ENCODE results near the gene SLC39A10. TPM values are rescaled to one million over a fixed set of nuclear protein-coding genes. Genes with fewer than 3 reads are reported as not detected.
A peak's percentile ranks its signal among the peaks of the same experiment; 100 is the strongest.
"Not testable (repeated sequence)": the region's sequence is repeated elsewhere in the genome, so short reads cannot be mapped to it uniquely, and the experiment has no call there.

The SLC39A10 gene
- total RNA-seq, 1 experiment from 2014 or later: 112 TPM

DNA sequence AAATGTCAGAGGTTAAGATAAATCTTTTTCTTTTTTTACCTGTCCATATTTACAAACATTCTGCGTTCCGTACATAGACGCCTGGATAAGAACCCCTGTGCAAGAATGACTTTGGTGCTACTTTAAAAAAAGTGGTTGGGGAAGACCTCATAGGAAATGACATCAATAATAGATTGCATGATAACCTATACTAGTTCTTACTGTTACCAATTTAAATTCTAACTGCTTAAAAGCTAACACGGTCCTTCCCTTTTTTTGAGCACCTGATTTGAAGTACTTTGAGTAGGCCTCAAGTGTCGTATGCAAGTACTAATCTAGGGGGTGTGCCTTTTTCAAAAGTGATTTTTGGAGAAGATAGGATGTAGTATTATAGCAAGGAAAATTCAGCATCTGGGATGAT is 2.1 kb downstream of the SLC39A10 start:
- Histone ChIP-seq H3K9me2 (replicated peaks; ENCODE audit: insufficient read depth, low read length) (no peaks in the 10 kb centered on the region), H2AFZ (ENCODE audit: low read length) (no peak overlapping the region), H3K9me3 (ENCODE audit: low read length) (no peaks in the 10 kb centered on the region), H4K20me1 (ENCODE audit: insufficient read depth, low read depth, low read length) (no peaks in the 10 kb centered on the region), H3K4me3 (ENCODE audit: low read length) (peak overlapping the region; percentile 80), H3K27ac (ENCODE audit: low read length) (peak overlapping the region; percentile 98), H3K36me3 (ENCODE audit: insufficient read depth, low read length) (peaks cover 16% of the 10 kb centered on the region), H3K4me1 (ENCODE audit: low read length) (peaks cover 79% of the 10 kb centered on the region), H3K4me2 (ENCODE audit: low read depth, low read length, poor library complexity, severe bottlenecking) (peak overlapping the region; percentile 88), H3K9ac (ENCODE audit: low read length) (peak overlapping the region; percentile 99), H3K79me2 (ENCODE audit: low read length) (peaks cover 50% of the 10 kb centered on the region), H3K27me3 (ENCODE audit: low read length) (no peaks in the 10 kb centered on the region)
- DNase-seq: peak; percentile 89

- Histone ChIP-seq H3K79me2 (ENCODE audit: low read length) (peaks cover 56% of the 10 kb centered on the region), H3K27ac (ENCODE audit: low read length) (peak overlapping the region; percentile 98), H3K4me2 (ENCODE audit: low read depth, low read length, poor library complexity, severe bottlenecking) (peak overlapping the region; percentile 88), H3K27me3 (ENCODE audit: low read length) (no peaks in the 10 kb centered on the region), H3K4me1 (ENCODE audit: low read length) (peaks cover 70% of the 10 kb centered on the region), H2AFZ (ENCODE audit: low read length) (no peak overlapping the region), H3K9ac (ENCODE audit: low read length) (peak overlapping the region; percentile 99), H4K20me1 (ENCODE audit: insufficient read depth, low read depth, low read length) (no peaks in the 10 kb centered on the region), H3K9me2 (replicated peaks; ENCODE audit: insufficient read depth, low read length) (no peaks in the 10 kb centered on the region), H3K9me3 (ENCODE audit: low read length) (no peaks in the 10 kb centered on the region), H3K36me3 (ENCODE audit: insufficient read depth, low read length) (peaks cover 16% of the 10 kb centered on the region), H3K4me3 (ENCODE audit: low read length) (peak overlapping the region; percentile 80)
- peak; percentile 94 for DNase-seq
These were observed 3.2 kb downstream of the SLC39A10 start for GRCh38 chr2:195659982-195660890.

DNA sequence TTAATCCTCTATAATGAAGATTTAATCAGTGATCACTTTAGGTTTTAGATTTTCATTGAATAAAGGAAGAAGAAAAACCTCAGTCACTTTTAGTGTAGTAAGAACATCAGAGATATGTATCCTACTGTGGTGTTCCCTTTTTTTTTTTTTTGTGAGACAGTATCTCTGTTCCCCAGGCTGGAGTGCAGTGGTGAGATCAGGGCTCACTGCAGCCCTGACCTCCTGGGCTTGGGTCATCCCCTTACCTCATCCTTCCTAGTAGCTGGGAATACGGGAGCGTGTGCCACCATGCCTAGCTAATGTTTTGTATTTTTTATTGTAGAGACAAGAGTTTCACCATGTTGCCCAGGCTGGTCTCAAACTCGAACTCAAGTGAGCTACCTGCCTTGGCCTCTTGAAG is 5.1 kb downstream of the SLC39A10 start:
- H3K27ac ChIP-seq (ENCODE audit: low read length): peak overlapping the region; percentile 98
- no peaks in the 10 kb centered on the region for H3K9me3 ChIP-seq (ENCODE audit: low read length)
- H3K9ac ChIP-seq (ENCODE audit: low read length): no peak overlapping the region
- H3K27me3 ChIP-seq (ENCODE audit: low read length): no peaks in the 10 kb centered on the region
- no peak overlapping the region for H3K4me2 ChIP-seq (ENCODE audit: low read depth, low read length, poor library complexity, severe bottlenecking)
- H3K9me2 ChIP-seq (replicated peaks; ENCODE audit: insufficient read depth, low read length): no peaks in the 10 kb centered on the region
- peaks cover 65% of the 10 kb centered on the region for H3K4me1 ChIP-seq (ENCODE audit: low read length)
- no peaks in the 10 kb centered on the region; the same call in 1 of the 2 replicates for H4K20me1 ChIP-seq (ENCODE audit: insufficient read depth, low read depth, low read length)
- DNase-seq: peak; percentile 65
- H3K79me2 ChIP-seq (ENCODE audit: low read length): peaks cover 75% of the 10 kb centered on the region
- H2AFZ ChIP-seq (ENCODE audit: low read length): no peak overlapping the region
- peaks cover 16% of the 10 kb centered on the region for H3K36me3 ChIP-seq (ENCODE audit: insufficient read depth, low read length)
- no peak overlapping the region for H3K4me3 ChIP-seq (ENCODE audit: low read length)

DNA sequence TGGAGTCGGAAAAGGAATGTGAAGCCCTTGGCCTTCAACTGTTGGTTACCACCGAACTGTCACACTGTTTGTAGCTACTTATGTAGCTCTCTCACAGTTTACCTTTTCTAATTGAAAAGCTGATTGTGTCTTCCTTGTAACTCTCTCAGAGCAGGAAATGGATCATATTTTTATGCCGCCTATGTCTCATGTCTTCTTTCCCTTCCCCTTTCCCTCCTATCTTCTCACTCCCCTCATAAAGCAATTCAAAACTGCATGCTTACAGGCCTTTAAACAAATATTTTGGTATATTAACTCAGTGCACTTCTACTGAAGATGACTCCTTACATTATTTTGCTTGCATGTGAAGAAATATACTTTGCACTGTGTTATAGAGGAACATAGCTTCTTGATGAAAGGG is 6.0 kb downstream of the SLC39A10 start:
- H3K79me2 ChIP-seq (ENCODE audit: low read length): peaks cover 75% of the 10 kb centered on the region

DNA sequence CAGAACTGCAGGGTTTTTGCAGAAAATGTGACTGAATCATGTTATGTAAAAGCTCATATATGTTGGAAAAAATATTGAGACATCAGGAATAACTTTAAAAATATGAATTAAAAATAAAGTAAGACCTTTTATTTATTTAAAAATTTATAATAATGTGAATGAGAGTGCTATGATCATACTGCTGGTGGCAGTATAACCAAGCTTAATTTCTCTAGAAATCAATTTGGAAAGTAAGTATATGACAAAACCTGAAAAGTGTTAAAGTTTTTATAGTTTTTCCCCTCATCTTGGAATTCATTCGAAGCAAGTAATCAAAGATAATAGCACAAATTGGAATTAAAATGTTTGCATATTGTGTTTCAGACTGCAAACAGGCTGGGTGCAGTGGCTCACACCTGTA is 7.5 kb downstream of the SLC39A10 start:
- Histone ChIP-seq H3K79me2 (ENCODE audit: low read length) (peaks cover 78% of the 10 kb centered on the region), H3K9ac (ENCODE audit: low read length) (no peak overlapping the region), H3K9me3 (ENCODE audit: low read length) (no peaks in the 10 kb centered on the region), H3K4me2 (ENCODE audit: low read depth, low read length, poor library complexity, severe bottlenecking) (no peak overlapping the region), H3K4me1 (ENCODE audit: low read length) (peaks cover 60% of the 10 kb centered on the region), H3K36me3 (ENCODE audit: insufficient read depth, low read length) (no peaks in the 10 kb centered on the region), H2AFZ (ENCODE audit: low read length) (no peak overlapping the region), H3K4me3 (ENCODE audit: low read length) (no peak overlapping the region), H3K27ac (ENCODE audit: low read length) (peak overlapping the region; percentile 98; the same call in 1 of the 2 replicates), H4K20me1 (ENCODE audit: insufficient read depth, low read depth, low read length) (no peaks in the 10 kb centered on the region; the same call in 1 of the 2 replicates), H3K9me2 (replicated peaks; ENCODE audit: insufficient read depth, low read length) (no peaks in the 10 kb centered on the region), H3K27me3 (ENCODE audit: low read length) (no peaks in the 10 kb centered on the region)
- no peak for DNase-seq

More for the DNA sequence above, 6.0 kb downstream of the SLC39A10 start:
- peaks cover 9% of the 10 kb centered on the region for H3K36me3 ChIP-seq (ENCODE audit: insufficient read depth, low read length)
- H3K4me3 ChIP-seq (ENCODE audit: low read length): no peak overlapping the region
- no peak overlapping the region for H3K9ac ChIP-seq (ENCODE audit: low read length)
- no peak overlapping the region for H2AFZ ChIP-seq (ENCODE audit: low read length)
- H3K4me2 ChIP-seq (ENCODE audit: low read depth, low read length, poor library complexity, severe bottlenecking): peak overlapping the region; percentile 10
- H3K27me3 ChIP-seq (ENCODE audit: low read length): no peaks in the 10 kb centered on the region
- peak; percentile 62 for DNase-seq
- no peaks in the 10 kb centered on the region; the same call in 1 of the 2 replicates for H4K20me1 ChIP-seq (ENCODE audit: insufficient read depth, low read depth, low read length)
- H3K4me1 ChIP-seq (ENCODE audit: low read length): peaks cover 72% of the 10 kb centered on the region
- H3K27ac ChIP-seq (ENCODE audit: low read length): peak overlapping the region; percentile 98
- no peaks in the 10 kb centered on the region for H3K9me2 ChIP-seq (replicated peaks; ENCODE audit: insufficient read depth, low read length)
- H3K9me3 ChIP-seq (ENCODE audit: low read length): no peaks in the 10 kb centered on the region

- not testable (repeated sequence) for H3K9me3 ChIP-seq (ENCODE audit: low read length); H3K27ac ChIP-seq (ENCODE audit: low read length); H3K36me3 ChIP-seq (ENCODE audit: insufficient read depth, low read length); H3K9me2 ChIP-seq (replicated peaks; ENCODE audit: insufficient read depth, low read length); H3K4me2 ChIP-seq (ENCODE audit: low read depth, low read length, poor library complexity, severe bottlenecking); H3K4me3 ChIP-seq (ENCODE audit: low read length); H3K27me3 ChIP-seq (ENCODE audit: low read length); H3K9ac ChIP-seq (ENCODE audit: low read length); DNase-seq; H4K20me1 ChIP-seq (ENCODE audit: insufficient read depth, low read depth, low read length); H2AFZ ChIP-seq (ENCODE audit: low read length)
- H3K4me1 ChIP-seq (ENCODE audit: low read length): peaks cover 54% of the 10 kb centered on the region
- peaks cover 74% of the 10 kb centered on the region for H3K79me2 ChIP-seq (ENCODE audit: low read length)
These were observed 8.1 kb downstream of the SLC39A10 start for GRCh38 chr2:195665153-195665552.

GRCh38 chr2:195666113-195666712 is 9.2 kb downstream of the SLC39A10 start:
- Histone ChIP-seq H3K9me3 (ENCODE audit: low read length) (no peaks in the 10 kb centered on the region), H4K20me1 (ENCODE audit: insufficient read depth, low read depth, low read length) (no peaks in the 10 kb centered on the region; the same call in 1 of the 2 replicates), H3K79me2 (ENCODE audit: low read length) (peaks cover 80% of the 10 kb centered on the region), H3K36me3 (ENCODE audit: insufficient read depth, low read length) (0 out of 2 replicates have a peak, but pooled peaks cover 5% of the 10 kb centered on the region), H3K4me3 (ENCODE audit: low read length) (no peak overlapping the region), H2AFZ (ENCODE audit: low read length) (no peak overlapping the region), H3K9ac (ENCODE audit: low read length) (no peak overlapping the region), H3K27ac (ENCODE audit: low read length) (0 out of 2 replicates have a peak overlapping the region, but pooled peaks have one; percentile 8), H3K9me2 (replicated peaks; ENCODE audit: insufficient read depth, low read length) (no peaks in the 10 kb centered on the region), H3K27me3 (ENCODE audit: low read length) (no peaks in the 10 kb centered on the region), H3K4me1 (ENCODE audit: low read length) (peaks cover 44% of the 10 kb centered on the region), H3K4me2 (ENCODE audit: low read depth, low read length, poor library complexity, severe bottlenecking) (no peak overlapping the region)
- no peak for DNase-seq

- H3K27me3 ChIP-seq (ENCODE audit: low read length): no peaks in the 10 kb centered on the region
- DNase-seq: no peak
- H3K79me2 ChIP-seq (ENCODE audit: low read length): peaks cover 84% of the 10 kb centered on the region
These were observed 10.9 kb downstream of the SLC39A10 start for GRCh38 chr2:195667974-195668373.

More at GRCh38 chr2:195667974-195668373, 10.9 kb downstream of the SLC39A10 start:
- H3K4me1 ChIP-seq (ENCODE audit: low read length): peaks cover 27% of the 10 kb centered on the region
- H3K9me3 ChIP-seq (ENCODE audit: low read length): no peaks in the 10 kb centered on the region
- no peak overlapping the region for H3K4me3 ChIP-seq (ENCODE audit: low read length)
- H3K9ac ChIP-seq (ENCODE audit: low read length): no peak overlapping the region
- no peaks in the 10 kb centered on the region; the same call in 1 of the 2 replicates for H4K20me1 ChIP-seq (ENCODE audit: insufficient read depth, low read depth, low read length)
- 0 out of 2 replicates have a peak, but pooled peaks cover 5% of the 10 kb centered on the region for H3K36me3 ChIP-seq (ENCODE audit: insufficient read depth, low read length)
- H3K27ac ChIP-seq (ENCODE audit: low read length): 0 out of 2 replicates have a peak overlapping the region, but pooled peaks have one; percentile 18
- no peak overlapping the region for H3K4me2 ChIP-seq (ENCODE audit: low read depth, low read length, poor library complexity, severe bottlenecking)
- no peaks in the 10 kb centered on the region for H3K9me2 ChIP-seq (replicated peaks; ENCODE audit: insufficient read depth, low read length)
- no peak overlapping the region for H2AFZ ChIP-seq (ENCODE audit: low read length)
